ENCODE results near the gene MAG. TPM values are rescaled to one million over a fixed set of nuclear protein-coding genes. Genes with fewer than 3 reads are reported as not detected.

The MAG gene
- total RNA-seq, 4 donors from 2014 or later: 1.7 to 19.2 (median 2.7) TPM; not detected in 1

DNA sequence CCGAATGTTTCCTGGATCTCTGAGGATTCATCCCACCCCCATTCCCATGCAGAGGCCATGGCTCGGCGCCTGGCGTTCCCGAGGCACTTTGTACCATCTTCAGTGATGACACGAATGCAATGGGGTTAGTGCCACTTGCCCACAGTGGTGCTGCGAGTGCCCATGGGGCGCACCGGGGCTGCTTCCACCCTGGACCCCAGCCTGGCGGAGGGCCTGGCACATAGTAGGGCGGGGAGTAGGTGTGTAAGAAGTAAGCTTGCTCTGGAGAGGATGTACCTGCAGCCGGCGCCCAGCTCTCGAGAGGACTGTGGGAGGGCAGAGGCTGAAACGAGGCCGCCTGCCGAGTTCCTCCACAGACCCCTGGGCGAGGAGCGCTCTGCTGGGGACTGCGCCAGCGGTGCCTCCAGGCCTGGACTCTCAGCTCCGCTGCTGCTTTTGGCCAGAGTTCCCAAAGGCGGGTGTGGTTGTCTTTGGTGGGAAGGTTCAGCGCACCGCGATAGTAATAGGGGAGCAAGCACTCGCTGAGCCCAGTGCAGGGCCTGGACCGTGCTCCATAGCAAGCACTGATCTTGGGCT, 15.2 kb upstream of the MAG start:
- DNase-seq: no peak
- intact Hi-C loops (cut with DNase I): loop anchor here (5.0 to 10.0 kb wide), 2 partner anchors 71 to 328 kb away; partner anchors contain the start of gene FFAR1
- H3K27ac ChIP-seq: no peak overlapping the region

DNA sequence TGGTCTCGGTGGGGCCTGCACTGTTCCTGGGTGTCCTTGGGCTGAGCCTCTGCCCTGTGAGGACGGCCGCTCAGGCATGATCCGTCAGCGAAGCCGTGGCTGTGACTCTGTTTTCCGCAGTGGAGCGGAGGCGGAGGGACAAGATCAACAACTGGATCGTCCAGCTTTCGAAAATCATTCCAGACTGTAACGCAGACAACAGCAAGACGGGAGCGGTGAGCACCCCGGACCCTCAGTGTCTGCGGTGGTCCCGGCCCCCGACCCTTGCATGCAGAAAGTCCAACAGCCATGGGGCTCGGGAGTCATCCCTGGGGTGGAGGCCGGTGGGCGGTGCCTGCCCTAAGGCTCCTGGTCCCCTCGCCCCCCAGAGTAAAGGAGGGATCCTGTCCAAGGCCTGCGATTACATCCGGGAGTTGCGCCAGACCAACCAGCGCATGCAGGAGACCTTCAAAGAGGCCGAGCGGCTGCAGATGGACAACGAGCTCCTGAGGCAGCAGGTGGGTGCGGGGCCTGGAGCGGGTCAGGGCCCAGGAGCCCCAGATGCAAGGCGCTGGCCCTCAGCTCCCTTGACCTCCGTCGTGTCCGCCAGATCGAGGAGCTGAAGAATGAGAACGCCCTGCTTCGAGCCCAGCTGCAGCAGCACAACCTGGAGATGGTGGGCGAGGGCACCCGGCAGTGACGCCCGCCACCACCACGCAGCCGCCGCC, 13.2 kb upstream of the MAG start:
- H3K4me1 ChIP-seq: peaks cover 11 to 17% of the 10 kb centered on the region in 2 donors
- H3K36me3 ChIP-seq: peaks cover 31 to 37% of the 10 kb centered on the region in 2 donors
- WGBS, 2 donors: 92 to 96% methylated on average over 28 to 41 of the region's 45 CpGs
- no peaks in the 10 kb centered on the region for H3K27me3 ChIP-seq
- H3K27ac ChIP-seq: no peak overlapping the region
- no peak for TF ChIP-seq POLR2A (IDR thresholded peaks at IDR 0.05)
- TF ChIP-seq, protein P1, sequence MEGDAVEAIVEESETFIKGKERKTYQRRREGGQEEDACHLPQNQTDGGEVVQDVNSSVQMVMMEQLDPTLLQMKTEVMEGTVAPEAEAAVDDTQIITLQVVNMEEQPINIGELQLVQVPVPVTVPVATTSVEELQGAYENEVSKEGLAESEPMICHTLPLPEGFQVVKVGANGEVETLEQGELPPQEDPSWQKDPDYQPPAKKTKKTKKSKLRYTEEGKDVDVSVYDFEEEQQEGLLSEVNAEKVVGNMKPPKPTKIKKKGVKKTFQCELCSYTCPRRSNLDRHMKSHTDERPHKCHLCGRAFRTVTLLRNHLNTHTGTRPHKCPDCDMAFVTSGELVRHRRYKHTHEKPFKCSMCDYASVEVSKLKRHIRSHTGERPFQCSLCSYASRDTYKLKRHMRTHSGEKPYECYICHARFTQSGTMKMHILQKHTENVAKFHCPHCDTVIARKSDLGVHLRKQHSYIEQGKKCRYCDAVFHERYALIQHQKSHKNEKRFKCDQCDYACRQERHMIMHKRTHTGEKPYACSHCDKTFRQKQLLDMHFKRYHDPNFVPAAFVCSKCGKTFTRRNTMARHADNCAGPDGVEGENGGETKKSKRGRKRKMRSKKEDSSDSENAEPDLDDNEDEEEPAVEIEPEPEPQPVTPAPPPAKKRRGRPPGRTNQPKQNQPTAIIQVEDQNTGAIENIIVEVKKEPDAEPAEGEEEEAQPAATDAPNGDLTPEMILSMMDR (IDR thresholded peaks at IDR 0.05): no peak
- intact Hi-C loops (cut with DNase I): loop anchor here (5.0 to 10.0 kb wide), 2 partner anchors 69 to 326 kb away; partner anchors contain the start of gene FFAR1
- DNase-seq: no peak
- no peaks in the 10 kb centered on the region for H3K9me3 ChIP-seq
- no peak overlapping the region for H3K4me3 ChIP-seq (replicated peaks in 1 of 3)

More for the DNA sequence above, 15.2 kb upstream of the MAG start:
- H3K27me3 ChIP-seq: no peaks in the 10 kb centered on the region
- no peak overlapping the region for H3K4me3 ChIP-seq (replicated peaks in 1 of 3)
- H3K36me3 ChIP-seq: peaks cover 43% of the 10 kb centered on the region in 2 donors
- H3K4me1 ChIP-seq: peaks cover 11 to 17% of the 10 kb centered on the region in 2 donors
- no peaks in the 10 kb centered on the region for H3K9me3 ChIP-seq
- WGBS, 2 donors: 94 to 95% methylated on average over 19 to 25 of the region's 28 CpGs
- TF ChIP-seq, protein P1 (IDR thresholded peaks at IDR 0.05): no peak
- TF ChIP-seq POLR2A (IDR thresholded peaks at IDR 0.05): no peak

DNA sequence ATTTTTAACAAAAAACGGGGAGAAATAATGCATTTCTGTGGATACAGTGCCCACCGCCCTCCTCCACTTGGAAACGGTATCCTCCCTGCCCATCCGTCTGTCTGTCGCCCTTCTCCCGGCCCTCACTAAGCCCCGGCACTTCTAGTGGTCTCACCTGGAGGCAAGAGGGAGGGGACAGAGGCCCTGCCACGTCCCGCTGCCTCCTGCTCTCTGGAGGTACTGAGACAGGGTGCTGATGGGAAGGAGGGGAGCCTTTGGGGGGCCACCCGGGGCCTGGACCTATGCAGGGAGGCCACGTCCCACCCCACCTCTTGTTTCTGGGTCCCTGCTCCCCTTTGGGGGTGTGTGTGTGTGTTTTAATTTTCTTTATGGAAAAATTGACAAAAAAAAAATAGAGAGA, 12.6 kb upstream of the MAG start:
- peak overlapping the region in 1 of 3 donors; percentile 28 for H3K27ac ChIP-seq
- intact Hi-C loops (cut with DNase I): loop anchor here (5.0 to 10.0 kb wide), 2 partner anchors 68 to 325 kb away; partner anchors contain the start of gene FFAR1
- H3K4me1 ChIP-seq: peaks cover 11 to 17% of the 10 kb centered on the region in 2 donors
- TF ChIP-seq, protein P1 (IDR thresholded peaks at IDR 0.05): no peak
- no peak for TF ChIP-seq POLR2A (IDR thresholded peaks at IDR 0.05)
- H3K36me3 ChIP-seq: peaks cover 27 to 33% of the 10 kb centered on the region in 2 donors
- no peaks in the 10 kb centered on the region for H3K9me3 ChIP-seq
- DNase-seq: no peak
- no peaks in the 10 kb centered on the region for H3K27me3 ChIP-seq
- no peak overlapping the region for H3K4me3 ChIP-seq (replicated peaks in 1 of 3)
- 83 to 90% methylated on average over 11 of the region's 11 CpGs for WGBS, 2 donors

DNA sequence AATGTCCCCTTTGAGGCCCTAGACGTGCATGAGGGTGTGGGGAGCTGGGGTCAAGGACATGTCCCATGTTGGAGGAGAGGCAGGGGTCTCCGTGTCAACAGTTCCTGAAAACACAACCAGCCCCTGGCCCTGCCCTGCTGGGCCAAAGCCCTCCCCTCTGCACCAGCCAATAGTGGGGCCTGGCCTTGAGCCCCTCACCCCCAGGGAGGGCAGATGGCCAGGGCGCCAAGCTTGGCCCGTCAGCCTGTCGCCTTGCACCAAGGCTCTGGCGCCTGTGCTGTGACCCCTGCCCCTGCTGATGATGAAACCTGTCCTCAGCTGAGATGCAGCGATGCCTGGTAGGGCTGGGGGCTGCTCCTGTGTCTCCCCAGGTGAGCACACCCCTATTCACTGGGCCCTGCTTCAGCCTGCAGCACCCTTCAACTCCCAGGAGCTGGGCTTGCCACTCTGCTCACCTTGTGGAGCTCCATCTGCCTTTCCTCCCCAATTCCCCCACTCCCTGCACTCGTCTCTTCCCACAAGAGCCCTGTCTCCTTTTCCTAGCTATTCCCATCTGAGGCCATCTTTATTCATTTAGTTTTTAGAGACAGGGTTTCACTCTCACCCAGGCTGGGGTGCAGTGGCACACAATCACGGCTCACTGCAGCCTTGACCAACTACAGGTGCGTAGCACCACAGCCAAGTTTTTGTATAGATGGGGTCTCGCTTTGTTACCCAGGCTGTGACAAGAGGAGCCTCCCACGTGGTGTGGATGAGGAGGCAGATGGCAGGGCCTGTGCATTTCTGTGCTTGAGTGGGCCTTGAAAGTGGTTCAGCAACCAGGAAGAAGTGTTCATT, 11.8 kb upstream of the MAG start:
- Histone ChIP-seq H3K27ac (peak overlapping the region in 2 of 3 donors; percentile 28 to 41), H3K27me3 (no peaks in the 10 kb centered on the region), H3K4me1 (peaks cover 11 to 17% of the 10 kb centered on the region in 2 donors), H3K9me3 (no peaks in the 10 kb centered on the region), H3K36me3 (peaks cover 27 to 33% of the 10 kb centered on the region in 2 donors), H3K4me3 (replicated peaks in 1 of 3) (no peak overlapping the region)
- 49 to 55% methylated on average over 8 to 12 of the region's 12 CpGs for WGBS, 2 donors
- TF ChIP-seq, protein P1 (IDR thresholded peaks at IDR 0.05): no peak
- TF ChIP-seq POLR2A (IDR thresholded peaks at IDR 0.05): no peak
- intact Hi-C loops (cut with DNase I): loop anchor here (5.0 to 10.0 kb wide), 2 partner anchors 67 to 325 kb away; partner anchors contain the start of gene FFAR1
- DNase-seq: peak; percentile 87 to 90

Measured in thyroid gland (tissue), 4 donors.